HTR-8/SVneo (cell line): ENCODE measurements around the gene KMT2E.

Experiments used
- DNase-seq: peaks from one replicate; pipeline ENCODE4 v3.0.0; 2011; ENCODE audit warnings: low spot score, mixed read lengths; ENCODE audit not compliant: insufficient read length
- FAIRE-seq: peaks from 2 replicates; lab custom pipeline; 2011; peaks lifted over from hg19 to GRCh38; lab: Jason Lieb, UNC

Gene KMT2E

GRCh38 chr7:105006367-105007136 lies 7.5 kb upstream of the KMT2E start:
- no peak for DNase-seq
- FAIRE-seq, result no peak

GRCh38 chr7:105007298-105007697 lies 6.7 kb upstream of the KMT2E start:
- FAIRE-seq, result no peak
- no peak for DNase-seq

- FAIRE-seq, result no peak
- no peak for DNase-seq
Measured at GRCh38 chr7:105009667-105010503, 4.1 kb upstream of the KMT2E start.

DNA sequence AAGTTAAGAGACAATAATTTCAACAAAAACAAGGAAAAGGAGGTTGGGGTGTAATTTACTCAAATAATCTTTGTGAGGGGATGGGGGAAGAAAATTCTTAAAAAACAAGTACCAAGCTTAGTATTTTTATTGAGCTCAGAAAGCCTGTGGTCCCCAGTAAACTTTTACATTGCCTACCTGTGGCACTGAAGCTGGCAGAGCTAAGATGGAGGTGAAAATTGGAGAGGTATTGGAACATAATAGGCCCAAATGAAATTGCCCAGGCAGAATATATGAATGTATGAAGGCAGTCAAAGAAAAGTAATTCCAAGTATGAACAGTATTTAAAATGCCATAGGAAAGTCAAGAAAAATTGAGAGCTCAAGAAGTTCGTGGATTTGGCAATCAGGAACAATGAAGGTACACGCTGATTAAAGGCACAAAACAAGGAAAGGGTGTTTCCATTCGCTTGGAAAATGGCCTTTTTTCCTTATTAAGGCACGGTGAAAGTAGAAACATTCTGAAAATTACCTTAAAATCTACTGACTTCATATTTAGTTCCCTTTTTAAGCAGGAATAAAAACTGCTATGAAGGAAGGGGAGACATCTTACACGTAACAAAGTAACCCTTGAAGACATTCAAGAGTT lies 3.4 kb upstream of the KMT2E start:
- FAIRE-seq (no peak), DNase-seq (no peak)

GRCh38 chr7:105011141-105011830 lies 2.7 kb upstream of the KMT2E start:
- DNase-seq (no peak), FAIRE-seq (no peak)

DNA sequence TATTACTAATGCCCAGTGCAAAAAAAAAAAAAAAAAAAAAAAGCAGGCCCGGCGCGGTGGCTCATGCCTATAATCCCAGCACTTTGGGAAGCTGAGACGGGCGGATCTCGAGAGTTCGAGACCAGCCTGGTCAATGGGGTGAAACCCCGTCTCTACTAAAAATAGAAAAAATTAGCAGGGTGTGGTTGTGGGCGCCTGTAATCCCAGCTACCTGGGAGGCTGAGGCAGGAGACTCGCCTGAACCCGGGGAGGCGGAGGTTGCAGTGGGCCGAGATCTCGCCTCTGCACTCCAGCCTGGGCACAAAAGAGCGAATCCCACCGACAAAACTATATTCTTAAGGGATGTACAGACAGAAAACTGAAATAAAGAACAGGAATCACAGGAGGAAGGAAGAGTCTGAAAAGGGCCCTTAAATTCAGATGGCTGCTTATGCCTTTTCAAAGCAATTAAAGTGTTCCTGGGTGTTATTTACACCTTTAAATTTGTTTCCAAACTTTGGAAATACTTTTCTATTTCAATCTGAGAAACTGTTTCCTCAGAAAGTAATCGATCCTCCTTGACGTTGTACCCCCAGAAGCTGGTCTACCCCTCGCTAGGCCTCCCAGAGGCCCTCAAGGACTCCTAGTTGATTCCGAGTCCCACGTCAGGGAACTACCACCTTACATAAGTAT lies 2.0 kb upstream of the KMT2E start:
- no peak for FAIRE-seq
- DNase-seq, result no peak

- peak; percentile 95 for DNase-seq
- FAIRE-seq, result peak; percentile 40
Measured at GRCh38 chr7:105012503-105013220, 1.3 kb upstream of the KMT2E start.

DNA sequence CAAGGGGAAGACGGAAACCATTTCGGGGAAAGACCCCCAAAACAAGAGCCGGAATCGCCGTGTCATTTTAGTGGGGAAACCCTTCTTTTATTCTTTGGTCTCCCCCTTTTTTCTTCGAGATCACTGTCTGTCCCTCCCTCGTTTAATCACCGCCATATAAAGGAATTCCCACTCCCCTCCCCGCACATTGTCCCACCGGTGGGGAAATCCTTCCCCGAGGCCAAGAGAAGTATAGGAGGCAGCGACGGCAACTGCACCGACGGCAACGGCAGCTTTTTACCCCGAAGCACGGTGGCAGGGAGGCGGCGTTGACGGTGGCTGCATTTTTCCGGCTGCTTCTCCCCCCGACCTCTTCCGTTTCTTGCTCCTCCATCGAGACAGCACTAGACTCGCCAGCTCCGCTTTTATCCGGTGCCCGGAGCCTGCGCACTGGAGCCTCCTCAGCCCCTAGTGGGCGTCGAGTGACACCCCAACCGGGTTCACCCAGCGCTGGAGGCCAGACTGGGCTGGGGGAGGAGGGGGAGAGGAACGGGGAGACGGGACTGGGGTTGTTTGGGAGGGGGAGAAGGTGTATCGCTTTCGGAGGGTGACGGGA lies 687 bp upstream of the KMT2E start:
- FAIRE-seq, result no peak
- peak; percentile 77 for DNase-seq

DNA sequence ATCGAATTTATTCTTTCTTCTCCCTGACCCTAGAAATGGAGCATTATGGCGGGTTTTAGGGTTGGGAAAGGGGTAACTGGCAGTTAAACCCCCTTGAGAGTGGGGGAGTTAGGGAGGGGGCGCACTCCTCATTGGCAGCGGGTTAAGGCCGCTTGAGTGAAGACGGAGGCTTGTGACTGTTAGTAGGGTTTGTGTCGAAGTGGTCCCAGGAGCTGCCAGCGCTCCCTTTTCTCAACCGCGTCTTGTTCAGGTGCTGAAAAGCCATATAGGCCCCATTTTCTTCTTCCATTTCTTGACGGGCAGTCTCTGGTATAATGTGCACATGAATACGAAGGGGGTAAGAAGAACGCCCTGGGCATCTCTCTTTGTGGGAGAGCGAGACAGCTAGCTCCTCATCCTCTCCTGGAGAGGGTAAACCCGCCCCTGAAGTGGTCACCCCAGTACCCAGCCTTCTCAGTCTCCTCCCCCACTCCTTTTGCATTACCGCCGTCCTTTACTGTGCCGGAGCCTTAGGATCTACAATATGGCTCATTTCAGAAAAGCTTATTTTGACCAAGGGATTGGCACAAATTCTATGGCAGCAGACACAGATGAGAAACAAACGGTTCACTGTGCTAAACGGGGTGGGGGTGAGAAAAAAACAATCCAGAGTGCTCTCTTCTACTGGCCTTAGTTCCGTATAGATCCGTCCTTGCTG lies 836 bp downstream of the KMT2E start:
- DNase-seq (no peak), FAIRE-seq (no peak)

- no peak for DNase-seq
- no peak for FAIRE-seq
Measured at GRCh38 chr7:105015390-105015965, 1.5 kb downstream of the KMT2E start.

GRCh38 chr7:105016068-105016708 lies 2.2 kb downstream of the KMT2E start:
- DNase-seq (no peak), FAIRE-seq (no peak)

GRCh38 chr7:105016709-105017656 lies 3.0 kb downstream of the KMT2E start:
- FAIRE-seq (no peak), DNase-seq (no peak)

- DNase-seq, result no peak
- FAIRE-seq, result no peak
Measured at GRCh38 chr7:105017657-105018365, 3.8 kb downstream of the KMT2E start.

GRCh38 chr7:105019269-105019668 lies 5.3 kb downstream of the KMT2E start:
- DNase-seq (no peak), FAIRE-seq (no peak)

GRCh38 chr7:105020926-105021325 lies 6.9 kb downstream of the KMT2E start:
- FAIRE-seq (no peak), DNase-seq (no peak)

DNA sequence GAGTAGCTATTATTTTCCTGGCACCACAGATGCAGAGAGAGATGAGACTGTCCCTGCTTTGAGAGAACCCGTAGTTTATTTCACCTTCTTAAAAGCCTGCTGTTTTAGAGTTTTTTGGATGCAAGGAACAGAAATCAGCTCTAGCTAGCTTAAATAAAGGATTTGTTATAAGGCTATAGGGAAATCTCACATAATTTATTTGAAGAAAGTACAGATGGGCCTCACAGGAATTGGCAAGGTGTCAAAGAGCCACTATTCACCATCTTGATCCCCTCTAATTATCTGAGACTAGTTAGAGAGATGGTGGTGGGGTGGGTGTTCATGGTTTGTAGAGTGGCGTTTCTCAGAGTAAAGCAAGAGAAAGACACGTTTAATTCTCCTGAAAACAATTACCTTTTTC lies 7.3 kb downstream of the KMT2E start:
- FAIRE-seq, result no peak
- DNase-seq, result no peak
